ENCODE results near the gene CECR2. TPM values are rescaled to one million over a fixed set of nuclear protein-coding genes. Genes with fewer than 3 reads are reported as not detected.

Gene CECR2
- total and polyA plus RNA-seq, 10 of the 15 experiments (the other 5 are each of a cell fraction or from before 2014, with no cell fraction given), result 0.01 to 0.08 (median 0.01) TPM; not detected in 7

GRCh38 chr22:17436981-17437412 is 67.7 kb downstream of the CECR2 start:
- H3K4me2 ChIP-seq (ENCODE audit: control insufficient read depth, insufficient read depth), result no peak overlapping the region
- intact Hi-C loops (cut with micrococcal nuclease; ENCODE audit: unreplicated experiment), result no loop called here
- H3K27me3 ChIP-seq (replicated peaks in 1 of 2; ENCODE audit: control insufficient read depth in 2 of 2, insufficient read depth in 2 of 2, low read length in 1 of 2), result no peaks in the 10 kb centered on the region
- BruUV-seq (replicated peaks), result no TSS peak
- RAD21 ChIA-PET (ENCODE audit: unreplicated experiment), result interaction anchor here (0.8 to 1.1 kb wide), 3 partner anchors 130 to 232 kb away, joined by 3 to 5 read pairs (median 3); no protein-coding TSS in a partner anchor
- CTCF ChIA-PET, result interaction anchor here (0.7 to 1.5 kb wide), 4 partner anchors 11 to 231 kb away, joined by 3 to 6 read pairs (median 4); no protein-coding TSS in a partner anchor
- FAIRE-seq, result no peak
- no peaks in the 10 kb centered on the region for H4K20me1 ChIP-seq (ENCODE audit: control insufficient read depth, insufficient read depth)
- SMC1A ChIA-PET (ENCODE audit: uncharacterized antibody, unreplicated experiment), result interaction anchor here (1.1 to 1.7 kb wide), 3 partner anchors 12 to 168 kb away, joined by 3 read pairs; no protein-coding TSS in a partner anchor
- TF ChIP-seq FOXK2 (IDR thresholded peaks at IDR 0.05) (no peak), RELA (IDR thresholded peaks at IDR 0.05; ENCODE audit: borderline replicate concordance, partially characterized antibody) (no peak), E2F8 (IDR thresholded peaks at IDR 0.05; ENCODE audit: low read depth, partially characterized antibody) (no peak), EGR1 (IDR thresholded peaks at IDR 0.05; ENCODE audit: borderline replicate concordance in 1 of 2, low read depth in 2 of 2, low read length in 2 of 2) (no peak), ESRRA (IDR thresholded peaks at IDR 0.05; ENCODE audit: low read length) (no peak), SREBF1 (IDR thresholded peaks at IDR 0.05; ENCODE audit: low read length) (no peak), KDM1A (IDR thresholded peaks at IDR 0.05; ENCODE audit: borderline replicate concordance) (no peak), ETV6 (conservative IDR thresholded peaks at IDR 0.05 in 1 of 2, IDR thresholded peaks at IDR 0.05 in 1 of 2; ENCODE audit: borderline replicate concordance in 1 of 2, low read depth in 1 of 2) (no peak), CREB1 (IDR thresholded peaks at IDR 0.05; ENCODE audit: low read depth) (no peak)
- no peaks in the 10 kb centered on the region for H3K79me2 ChIP-seq (ENCODE audit: control insufficient read depth, insufficient read depth, low read length)
- POLR2A ChIA-PET, result no interaction called here
- 61% methylated on average over 8 of the region's 8 CpGs for whole genome bisulfite sequencing (ENCODE audit: insufficient coverage, insufficient replicate concordance, low lambda C conversion rate, missing lambda C conversion rate)
- peaks cover 5% of the 10 kb centered on the region; the same call in 1 of the 2 replicates for H3K4me1 ChIP-seq (ENCODE audit: control insufficient read depth, insufficient read depth, low read length)
- no peak overlapping the region for H3K4me3 ChIP-seq
- no peak; the same call in 2 of the 3 replicates for ATAC-seq
- no peak overlapping the region for H2AFZ ChIP-seq (ENCODE audit: control insufficient read depth, low read depth, low read length)
- no peaks in the 10 kb centered on the region for H3K36me3 ChIP-seq (ENCODE audit: control insufficient read depth in 2 of 2, insufficient read depth in 2 of 2, low read length in 1 of 2)
- H3K9ac ChIP-seq (ENCODE audit: control insufficient read depth, insufficient read depth, low read length), result no peak overlapping the region
- no peaks in the 10 kb centered on the region for H3K9me3 ChIP-seq (replicated peaks; ENCODE audit: control insufficient read depth, insufficient read depth, low read length)
- H3K27ac ChIP-seq (ENCODE audit: control insufficient read depth, insufficient read depth), result no peak overlapping the region
- in situ Hi-C loops (cut with MboI), result no loop called here
- DNase-seq (ENCODE audit: low read depth, low spot score), result no peak
